Measurements from ENCODE around the gene PRUNE1. TPM values are rescaled to one million over a fixed set of nuclear protein-coding genes. Genes with fewer than 3 reads are reported as not detected.

Gene PRUNE1
- polyA plus RNA-seq, 1 donor from 2014 or later = 32.2 TPM

DNA sequence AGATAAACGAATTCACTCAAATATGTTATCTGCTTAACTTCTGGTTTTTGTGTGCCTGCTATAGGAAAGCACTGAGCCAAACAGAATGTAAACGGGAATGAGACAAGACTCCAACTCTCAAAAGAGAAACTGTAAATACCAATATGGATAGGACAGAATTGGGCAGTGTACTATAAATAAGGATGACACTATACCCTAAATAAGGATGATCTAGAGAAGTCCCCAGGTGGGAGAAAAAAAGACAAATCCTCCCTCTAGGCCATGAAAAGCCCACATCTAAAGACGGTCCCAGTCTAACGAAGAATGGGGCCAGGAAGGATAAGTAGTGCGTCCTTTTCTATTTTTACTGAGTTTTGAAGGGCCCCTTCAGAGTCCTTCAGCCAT is 60.8 kb downstream of the PRUNE1 start:
- Histone ChIP-seq H3K4me2 (ENCODE audit: low read length) (no peak overlapping the region), H3K9ac (ENCODE audit: low read length) (no peak overlapping the region), H3K27me3 (ENCODE audit: insufficient read depth, low read depth, low read length) (no peaks in the 10 kb centered on the region), H3K79me2 (replicated peaks; ENCODE audit: insufficient read depth, low read length) (peaks cover 54% of the 10 kb centered on the region), H3K27ac (ENCODE audit: low read length) (no peak overlapping the region), H4K20me1 (ENCODE audit: insufficient read depth) (no peaks in the 10 kb centered on the region), H3K36me3 (ENCODE audit: insufficient read depth, low read length) (peaks cover 10% of the 10 kb centered on the region), H3K4me3 (ENCODE audit: low read length) (no peak overlapping the region), H3K9me2 (ENCODE audit: insufficient read depth, low read length) (no peaks in the 10 kb centered on the region), H3K9me3 (ENCODE audit: low read length) (no peaks in the 10 kb centered on the region), H3F3A (ENCODE audit: insufficient read depth, low read length, poor library complexity, severe bottlenecking) (no peaks in the 10 kb centered on the region), H2AFZ (ENCODE audit: low read depth, low read length) (no peak overlapping the region)
- TF ChIP-seq EP300 (conservative IDR thresholded peaks at IDR 0.05; ENCODE audit: poor library complexity, severe bottlenecking) (no peak), MXI1 (conservative IDR thresholded peaks at IDR 0.05; ENCODE audit: poor library complexity, severe bottlenecking) (no peak), POLR2AphosphoS5 (IDR thresholded peaks at IDR 0.05) (no peak), EZH2 (IDR thresholded peaks at IDR 0.05; ENCODE audit: borderline replicate concordance, insufficient read depth, low read length, poor library complexity, severe bottlenecking) (no peak), TAF1 (IDR thresholded peaks at IDR 0.05; ENCODE audit: low read depth) (no peak), SMC3 (conservative IDR thresholded peaks at IDR 0.05; ENCODE audit: poor library complexity) (no peak), RAD21 (conservative IDR thresholded peaks at IDR 0.05) (no peak)
- TF ChIP-seq, protein P1, sequence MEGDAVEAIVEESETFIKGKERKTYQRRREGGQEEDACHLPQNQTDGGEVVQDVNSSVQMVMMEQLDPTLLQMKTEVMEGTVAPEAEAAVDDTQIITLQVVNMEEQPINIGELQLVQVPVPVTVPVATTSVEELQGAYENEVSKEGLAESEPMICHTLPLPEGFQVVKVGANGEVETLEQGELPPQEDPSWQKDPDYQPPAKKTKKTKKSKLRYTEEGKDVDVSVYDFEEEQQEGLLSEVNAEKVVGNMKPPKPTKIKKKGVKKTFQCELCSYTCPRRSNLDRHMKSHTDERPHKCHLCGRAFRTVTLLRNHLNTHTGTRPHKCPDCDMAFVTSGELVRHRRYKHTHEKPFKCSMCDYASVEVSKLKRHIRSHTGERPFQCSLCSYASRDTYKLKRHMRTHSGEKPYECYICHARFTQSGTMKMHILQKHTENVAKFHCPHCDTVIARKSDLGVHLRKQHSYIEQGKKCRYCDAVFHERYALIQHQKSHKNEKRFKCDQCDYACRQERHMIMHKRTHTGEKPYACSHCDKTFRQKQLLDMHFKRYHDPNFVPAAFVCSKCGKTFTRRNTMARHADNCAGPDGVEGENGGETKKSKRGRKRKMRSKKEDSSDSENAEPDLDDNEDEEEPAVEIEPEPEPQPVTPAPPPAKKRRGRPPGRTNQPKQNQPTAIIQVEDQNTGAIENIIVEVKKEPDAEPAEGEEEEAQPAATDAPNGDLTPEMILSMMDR (IDR thresholded peaks at IDR 0.05; ENCODE audit: poor library complexity, severe bottlenecking) = no peak
- TF ChIP-seq, protein P2, sequence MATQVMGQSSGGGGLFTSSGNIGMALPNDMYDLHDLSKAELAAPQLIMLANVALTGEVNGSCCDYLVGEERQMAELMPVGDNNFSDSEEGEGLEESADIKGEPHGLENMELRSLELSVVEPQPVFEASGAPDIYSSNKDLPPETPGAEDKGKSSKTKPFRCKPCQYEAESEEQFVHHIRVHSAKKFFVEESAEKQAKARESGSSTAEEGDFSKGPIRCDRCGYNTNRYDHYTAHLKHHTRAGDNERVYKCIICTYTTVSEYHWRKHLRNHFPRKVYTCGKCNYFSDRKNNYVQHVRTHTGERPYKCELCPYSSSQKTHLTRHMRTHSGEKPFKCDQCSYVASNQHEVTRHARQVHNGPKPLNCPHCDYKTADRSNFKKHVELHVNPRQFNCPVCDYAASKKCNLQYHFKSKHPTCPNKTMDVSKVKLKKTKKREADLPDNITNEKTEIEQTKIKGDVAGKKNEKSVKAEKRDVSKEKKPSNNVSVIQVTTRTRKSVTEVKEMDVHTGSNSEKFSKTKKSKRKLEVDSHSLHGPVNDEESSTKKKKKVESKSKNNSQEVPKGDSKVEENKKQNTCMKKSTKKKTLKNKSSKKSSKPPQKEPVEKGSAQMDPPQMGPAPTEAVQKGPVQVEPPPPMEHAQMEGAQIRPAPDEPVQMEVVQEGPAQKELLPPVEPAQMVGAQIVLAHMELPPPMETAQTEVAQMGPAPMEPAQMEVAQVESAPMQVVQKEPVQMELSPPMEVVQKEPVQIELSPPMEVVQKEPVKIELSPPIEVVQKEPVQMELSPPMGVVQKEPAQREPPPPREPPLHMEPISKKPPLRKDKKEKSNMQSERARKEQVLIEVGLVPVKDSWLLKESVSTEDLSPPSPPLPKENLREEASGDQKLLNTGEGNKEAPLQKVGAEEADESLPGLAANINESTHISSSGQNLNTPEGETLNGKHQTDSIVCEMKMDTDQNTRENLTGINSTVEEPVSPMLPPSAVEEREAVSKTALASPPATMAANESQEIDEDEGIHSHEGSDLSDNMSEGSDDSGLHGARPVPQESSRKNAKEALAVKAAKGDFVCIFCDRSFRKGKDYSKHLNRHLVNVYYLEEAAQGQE (IDR thresholded peaks at IDR 0.05; ENCODE audit: borderline replicate concordance) = no peak

DNA sequence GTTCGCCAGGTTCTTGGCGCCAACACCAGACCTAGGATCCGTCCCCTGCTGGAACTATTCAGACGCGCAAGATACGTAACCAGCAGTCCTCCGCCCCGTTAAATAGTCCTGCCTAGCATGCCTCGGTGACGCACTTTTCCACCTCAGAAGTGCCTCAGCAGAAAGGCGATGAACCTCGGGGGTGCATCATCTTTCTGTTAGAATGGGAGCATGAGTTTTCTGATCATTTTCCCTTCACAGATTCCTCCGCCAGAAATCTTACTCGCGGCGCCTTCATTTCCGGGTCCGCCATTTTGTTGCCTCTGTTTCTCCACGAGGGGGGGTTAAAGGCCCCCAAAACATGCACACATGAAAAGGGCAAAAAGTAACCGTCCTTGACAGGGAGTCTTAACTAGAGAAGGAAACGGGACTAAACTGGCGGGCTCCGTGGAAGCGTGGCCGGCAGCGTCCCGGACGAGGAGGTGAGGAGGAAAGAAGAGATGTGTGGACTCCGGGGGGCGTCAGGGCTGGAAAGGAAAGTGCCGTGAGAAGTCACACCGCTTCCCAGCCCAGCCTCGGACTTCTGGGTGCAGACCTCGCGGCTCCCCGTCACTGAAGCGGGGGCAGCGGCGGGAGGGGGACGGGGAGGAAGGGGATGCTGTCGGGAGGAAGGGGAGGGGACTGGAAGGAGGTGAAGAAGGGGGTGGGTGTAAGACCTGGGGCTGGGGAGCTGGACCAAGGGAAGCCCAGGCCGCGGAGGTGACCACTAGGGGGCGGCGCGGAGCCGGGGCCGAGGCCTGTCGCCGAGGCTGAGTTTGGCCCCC is 62.4 kb downstream of the PRUNE1 start, which contains the start of gene GABPB2:
TSS of gene GABPB2 (plus strand) at position 288 of the 803 bp plus-strand sequence. CDS start 17,429 bp downstream, outside the sequence.
- no peaks in the 10 kb centered on the region for H3K9me3 ChIP-seq (ENCODE audit: low read length)
- peak within 1 kb of the TSS; percentile 5 for H2AFZ ChIP-seq (ENCODE audit: low read depth, low read length)
- H3K36me3 ChIP-seq (ENCODE audit: insufficient read depth, low read length) = peaks cover 6% of the 10 kb centered on the region
- H3K27me3 ChIP-seq (ENCODE audit: insufficient read depth, low read depth, low read length) = no peaks in the 10 kb centered on the region
- H3K4me2 ChIP-seq (ENCODE audit: low read length) = peak within 1 kb of the TSS; percentile 64
- TF ChIP-seq, protein P1 (IDR thresholded peaks at IDR 0.05; ENCODE audit: poor library complexity, severe bottlenecking) = peak; percentile 34
- peak; percentile 29 for TF ChIP-seq MXI1 (conservative IDR thresholded peaks at IDR 0.05; ENCODE audit: poor library complexity, severe bottlenecking)
- TF ChIP-seq SMC3 (conservative IDR thresholded peaks at IDR 0.05; ENCODE audit: poor library complexity) = peak; percentile 31
- no peak for TF ChIP-seq RAD21 (conservative IDR thresholded peaks at IDR 0.05)
- TF ChIP-seq POLR2AphosphoS5 (IDR thresholded peaks at IDR 0.05) = no peak
- TF ChIP-seq EZH2 (IDR thresholded peaks at IDR 0.05; ENCODE audit: borderline replicate concordance, insufficient read depth, low read length, poor library complexity, severe bottlenecking) = no peak
- TF ChIP-seq, protein P2 (IDR thresholded peaks at IDR 0.05; ENCODE audit: borderline replicate concordance) = no peak
- no peak for TF ChIP-seq EP300 (conservative IDR thresholded peaks at IDR 0.05; ENCODE audit: poor library complexity, severe bottlenecking)
- TF ChIP-seq TAF1 (IDR thresholded peaks at IDR 0.05; ENCODE audit: low read depth) = no peak
- no peaks in the 10 kb centered on the region for H3K9me2 ChIP-seq (ENCODE audit: insufficient read depth, low read length)
- H4K20me1 ChIP-seq (ENCODE audit: insufficient read depth) = no peaks in the 10 kb centered on the region
- no peaks in the 10 kb centered on the region for H3F3A ChIP-seq (ENCODE audit: insufficient read depth, low read length, poor library complexity, severe bottlenecking)
- H3K79me2 ChIP-seq (replicated peaks; ENCODE audit: insufficient read depth, low read length) = peaks cover 38% of the 10 kb centered on the region
- peak within 1 kb of the TSS; percentile 71 for H3K27ac ChIP-seq (ENCODE audit: low read length)
- peak within 1 kb of the TSS; percentile 64 for H3K4me3 ChIP-seq (ENCODE audit: low read length)
- peak within 1 kb of the TSS; percentile 63 for H3K9ac ChIP-seq (ENCODE audit: low read length)

All from neural cell (in vitro differentiated cells).